GM18951 (cell line): ENCODE measurements around the gene FUCA2.
"Not testable (repeated sequence)": the region's sequence is repeated elsewhere in the genome, so short reads cannot be mapped to it uniquely, and the experiment has no call there.

ENCODE experiments used
- POLR2A ChIP-seq: IDR thresholded peaks from 4 replicates; pipeline ENCODE4 v1.6.1; 2011; ENCODE audit warnings: mild to moderate bottlenecking; ENCODE audit not compliant: insufficient read length, insufficient read depth; ENCODE audit errors: extremely low read depth
- in situ Hi-C: fragments of 300-500 bp; cut with MboI; formaldehyde crosslinking; loops from one replicate; pipeline ENCODE4 v1.12.0; 2022; ENCODE audit warnings: low sequenced_read_pairs, mixed read lengths, inconsistent platforms; ENCODE audit not compliant: unreplicated experiment

FUCA2 gene

DNA sequence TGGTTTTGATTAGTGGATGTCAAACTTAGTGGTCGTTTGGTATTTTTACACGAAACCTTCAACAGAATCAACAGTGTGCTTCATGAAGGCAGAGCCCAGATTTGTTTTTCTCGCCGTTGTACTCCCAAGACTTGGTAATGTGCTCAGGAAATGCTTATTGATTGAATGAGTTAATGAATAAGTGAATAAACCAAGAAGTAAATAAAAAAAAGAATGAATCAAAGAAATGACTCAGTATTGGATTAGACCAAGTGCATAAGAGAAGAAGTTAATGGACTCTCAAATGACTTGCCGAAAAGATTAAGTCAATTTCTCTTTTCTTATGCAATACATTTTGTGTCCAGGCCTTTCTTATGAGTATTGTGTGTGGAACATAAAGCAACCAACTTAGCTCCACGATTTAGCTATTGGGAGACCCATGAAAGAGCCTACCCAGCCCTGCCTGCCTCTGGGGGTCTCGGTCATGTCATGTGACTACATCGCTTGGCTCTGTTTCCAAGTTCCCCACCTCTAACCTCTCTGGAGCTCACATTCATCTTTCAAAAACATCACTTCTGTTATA, 10.6 kb upstream of the FUCA2 start:
- TF ChIP-seq POLR2A: no peak
- in situ Hi-C loops: no loop called here

DNA sequence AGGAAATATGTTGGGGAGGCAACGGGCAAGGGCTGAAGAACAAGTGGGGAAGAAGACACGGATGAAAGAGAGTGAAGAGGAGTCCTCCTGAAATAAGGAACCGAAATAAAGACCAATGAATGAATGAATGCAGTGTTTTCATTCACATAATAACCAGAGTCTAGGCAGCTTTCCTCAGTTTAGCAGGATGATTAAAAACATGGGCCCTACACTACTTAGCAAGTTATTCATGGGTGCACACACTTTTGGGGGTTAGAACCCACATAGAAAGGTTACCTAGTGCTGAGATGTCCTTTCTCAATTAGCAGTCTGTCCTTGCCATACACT, 5.9 kb upstream of the FUCA2 start:
- in situ Hi-C loops: no loop called here

DNA sequence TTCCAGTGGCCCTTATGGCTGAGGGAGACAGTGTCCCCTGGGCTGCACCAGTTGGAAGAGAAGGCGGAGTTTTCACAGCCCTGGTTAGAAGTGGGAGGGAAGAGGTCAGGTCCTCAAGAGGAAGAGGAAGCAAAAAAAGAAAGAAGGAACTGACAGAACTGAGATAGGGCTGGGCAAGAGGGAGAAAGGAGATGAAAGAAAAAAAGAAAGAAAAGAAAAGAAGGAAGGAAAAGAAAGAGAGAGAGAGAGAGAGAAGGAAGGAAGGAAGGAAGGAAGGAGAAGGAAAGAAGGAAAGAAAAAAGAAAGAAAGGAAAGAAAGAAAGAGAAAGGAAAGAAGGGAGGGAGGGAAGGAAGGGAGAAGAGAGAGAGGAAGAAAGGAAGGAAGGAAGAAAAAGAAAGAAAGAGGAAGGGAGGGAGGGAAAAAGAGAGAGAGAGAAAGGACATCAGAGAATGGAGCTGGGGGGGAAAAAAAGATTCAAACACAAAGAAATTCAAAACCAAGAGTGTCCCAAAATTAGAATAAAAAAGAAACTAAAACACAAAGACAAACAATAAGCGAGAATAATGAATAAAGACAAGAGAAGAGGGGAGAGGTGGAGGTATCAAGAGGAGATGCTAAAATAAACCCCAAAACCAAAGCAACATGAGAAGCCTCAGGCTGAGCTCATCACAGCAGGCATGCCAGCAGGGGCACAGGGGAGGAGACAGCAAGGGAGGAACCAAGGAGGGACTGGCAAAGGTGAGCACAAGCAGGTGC, 5.3 kb upstream of the FUCA2 start:
- in situ Hi-C loops: no loop called here
- TF ChIP-seq POLR2A: no peak

More for the DNA sequence above, 5.9 kb upstream of the FUCA2 start:
- TF ChIP-seq POLR2A: no peak

DNA sequence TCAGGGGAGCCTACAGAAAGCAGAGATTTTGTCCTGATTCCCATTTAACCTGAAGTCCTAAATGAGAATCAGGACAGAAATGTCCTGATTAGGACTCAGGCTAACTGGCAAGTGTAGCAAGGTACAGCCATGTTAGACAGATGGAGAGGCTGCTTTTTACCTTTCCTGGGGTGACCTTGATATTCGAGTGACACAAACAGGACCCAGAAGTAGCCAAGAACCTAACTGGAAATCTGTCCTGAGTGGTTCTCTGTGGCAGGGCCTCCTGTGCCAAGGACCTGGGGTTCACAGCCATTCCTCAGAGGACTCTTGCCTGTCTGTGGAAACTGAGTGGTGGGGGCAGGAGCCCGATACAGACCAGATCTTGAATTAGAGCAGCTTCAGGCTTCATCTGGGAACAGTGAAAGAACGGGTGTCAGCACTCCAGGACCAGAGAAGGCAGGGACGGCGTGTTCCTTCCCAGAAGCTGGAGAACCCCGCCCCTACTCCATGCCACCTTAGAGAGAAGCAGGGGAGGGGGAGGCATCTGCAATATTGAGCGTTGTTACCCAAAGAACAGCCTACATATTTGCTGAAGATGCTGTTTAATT, 4.3 kb upstream of the FUCA2 start:
- in situ Hi-C loops: no loop called here
- TF ChIP-seq POLR2A: no peak

DNA sequence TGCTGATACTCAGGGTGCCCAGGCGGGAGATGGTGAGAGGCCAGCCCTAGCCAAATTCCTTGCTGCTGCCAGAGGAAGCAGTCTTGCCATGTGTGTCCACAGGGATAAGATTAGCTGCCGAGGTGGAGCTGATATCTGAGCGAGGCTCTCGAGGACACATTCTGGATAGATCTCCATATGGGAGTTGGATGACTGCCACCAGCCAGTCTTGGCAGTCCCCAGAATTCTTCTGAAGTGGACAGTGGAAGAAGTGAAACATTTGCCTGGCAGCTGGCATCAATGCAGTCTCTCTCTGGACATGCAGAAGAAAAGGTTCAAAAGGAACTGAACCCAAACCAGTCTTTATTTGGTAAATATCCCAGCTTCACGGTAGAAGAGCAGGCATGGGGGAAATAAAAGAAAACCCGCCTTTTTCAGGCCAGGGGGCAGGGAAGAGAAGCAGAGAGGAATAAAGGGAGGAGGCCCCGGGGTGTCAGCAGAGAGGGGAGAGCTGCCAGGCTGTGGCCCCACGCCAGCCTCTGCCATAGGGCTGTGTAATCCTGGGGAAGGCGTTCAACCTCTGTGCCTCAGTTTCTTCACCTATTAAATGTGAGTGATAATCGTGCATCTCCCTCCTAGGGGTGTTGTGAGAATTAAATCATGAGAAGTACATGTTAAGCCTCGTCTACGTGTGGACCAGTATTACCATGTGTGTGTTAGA, 3.7 kb upstream of the FUCA2 start:
- in situ Hi-C loops: no loop called here

DNA sequence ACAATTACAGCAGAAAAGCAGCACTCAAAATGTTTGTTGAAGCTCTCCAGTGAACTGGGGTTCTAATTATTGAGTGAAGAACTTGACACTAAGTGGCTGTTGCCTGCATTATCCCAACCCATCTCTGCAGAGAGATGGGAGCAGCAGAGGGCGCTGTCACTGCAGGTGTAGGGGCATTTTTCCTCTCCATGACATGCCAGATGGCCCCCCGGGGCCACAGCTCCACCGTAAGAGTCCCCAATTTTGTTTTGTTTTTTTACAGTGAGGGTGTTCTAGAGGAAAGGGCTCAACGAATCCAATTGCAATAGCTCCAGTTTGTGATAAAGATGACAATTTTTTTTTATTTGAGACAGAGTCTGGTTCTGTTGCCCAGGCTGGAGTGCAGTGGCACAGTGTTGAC, 1.9 kb upstream of the FUCA2 start:
- no peak for TF ChIP-seq POLR2A
- in situ Hi-C loops: no loop called here

More for the DNA sequence above, 3.7 kb upstream of the FUCA2 start:
- TF ChIP-seq POLR2A: no peak

DNA sequence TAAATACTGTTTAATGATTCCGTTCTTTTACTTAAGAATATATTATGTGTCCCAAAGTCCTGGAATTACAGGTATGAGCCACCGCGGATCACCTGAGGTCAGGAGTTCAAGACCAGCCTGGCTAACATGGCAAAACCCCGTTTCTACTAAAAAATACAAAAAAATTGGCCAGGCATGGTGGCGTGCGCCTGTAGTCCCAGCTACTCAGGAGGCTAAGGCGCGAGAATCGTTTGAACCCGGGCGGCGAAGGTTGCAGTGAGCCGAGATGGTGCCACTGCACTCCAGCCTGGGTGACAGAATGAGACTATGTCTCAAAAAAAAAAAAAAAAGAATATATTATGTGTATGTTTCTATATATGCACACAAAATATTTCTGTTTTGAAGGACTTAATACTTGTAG, 1.2 kb downstream of the FUCA2 start:
- in situ Hi-C loops: not testable (repeated sequence)

DNA sequence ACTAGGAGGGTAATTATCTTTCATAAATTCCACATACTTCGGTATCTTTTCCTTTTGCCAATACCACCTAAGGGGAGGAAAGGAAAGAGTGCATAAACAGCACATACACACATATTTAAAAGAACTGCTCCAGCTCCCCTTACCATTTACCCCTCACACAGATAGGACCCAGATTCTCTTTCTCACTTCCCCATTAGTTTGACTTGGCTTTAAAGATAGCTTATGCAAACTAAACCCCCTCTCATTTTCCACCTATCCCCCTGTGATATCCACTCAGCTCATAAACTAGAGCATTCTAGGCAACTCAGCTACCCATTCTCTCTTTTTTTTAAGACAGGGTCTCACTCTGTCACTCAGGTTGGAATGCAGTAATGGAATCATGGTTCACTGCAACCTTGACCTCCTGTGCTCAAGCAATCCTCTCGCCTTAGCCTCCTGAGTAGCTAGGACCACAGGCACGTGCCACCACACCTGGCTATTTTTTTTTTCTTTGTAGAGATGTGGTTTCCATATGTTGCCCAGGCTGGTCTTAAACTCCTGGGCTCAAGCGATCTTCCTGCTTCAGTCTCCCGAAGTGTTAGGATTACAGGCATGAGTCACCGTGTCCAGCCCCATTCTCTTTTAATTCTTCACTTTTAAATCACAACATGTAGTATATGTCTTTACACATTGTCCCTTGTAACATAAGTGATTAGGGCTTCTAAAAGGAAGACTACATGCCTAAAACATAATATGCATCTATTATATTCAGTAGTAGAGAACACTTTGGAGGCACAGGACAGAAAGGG, 4.0 kb downstream of the FUCA2 start:
- in situ Hi-C loops: no loop called here
- TF ChIP-seq POLR2A: no peak

DNA sequence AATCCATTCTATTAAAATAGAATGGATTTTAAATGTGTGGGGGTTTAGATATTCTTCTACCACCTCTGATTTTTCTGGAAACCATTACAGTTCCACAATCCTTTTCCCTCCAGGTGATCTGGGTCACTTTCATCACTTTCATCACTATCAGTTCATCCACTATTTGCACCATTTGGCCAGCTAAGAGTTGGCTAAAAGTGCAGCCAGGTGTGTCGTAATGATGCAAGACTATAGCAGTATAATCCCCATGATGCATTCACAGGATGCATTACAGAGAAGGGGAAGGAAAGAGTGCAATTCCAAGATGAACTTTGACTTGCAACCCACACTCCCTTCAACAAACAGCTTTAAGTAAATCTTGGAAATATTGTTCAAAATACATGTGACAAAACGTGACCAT, 4.9 kb downstream of the FUCA2 start:
- in situ Hi-C loops: no loop called here
- no peak for TF ChIP-seq POLR2A

DNA sequence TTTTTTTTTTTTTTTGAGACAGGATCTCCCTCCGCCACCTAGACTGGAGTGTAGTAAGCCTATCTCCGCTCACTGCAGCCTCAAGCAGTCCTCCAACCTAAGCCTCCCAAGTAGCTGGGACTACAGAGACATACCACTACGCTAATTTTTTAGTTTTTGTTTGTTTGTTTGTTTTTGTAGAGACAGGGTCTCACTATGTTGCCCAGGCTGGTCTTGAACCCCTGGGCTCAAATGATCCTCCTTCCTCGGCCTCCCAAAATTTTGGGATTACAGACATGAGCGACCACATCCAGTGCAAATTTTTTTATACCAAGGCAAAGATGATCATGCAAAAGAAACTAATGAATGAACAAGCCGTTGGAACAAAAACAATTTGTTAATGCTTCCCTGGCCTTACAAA, 5.3 kb downstream of the FUCA2 start:
- in situ Hi-C loops: no loop called here
- no peak for TF ChIP-seq POLR2A

DNA sequence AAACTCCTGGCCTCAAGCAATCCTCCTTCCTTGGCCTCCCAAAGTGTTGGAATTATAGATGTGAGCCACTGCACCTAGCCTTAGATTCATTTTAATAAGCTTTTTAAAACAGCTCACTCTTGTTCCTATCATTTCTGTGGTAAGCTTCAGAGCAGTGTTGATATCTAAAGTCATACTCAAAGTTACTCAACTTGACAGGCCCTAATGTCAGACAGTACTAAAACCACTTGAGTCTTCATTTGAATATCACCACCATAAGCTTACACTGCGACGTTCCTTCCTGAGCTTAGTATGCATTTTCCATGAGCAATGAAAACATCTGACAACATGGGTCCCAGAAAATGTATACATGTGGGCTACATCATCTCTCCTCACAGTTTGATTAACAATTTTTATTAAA, 6.0 kb downstream of the FUCA2 start:
- in situ Hi-C loops: no loop called here
- TF ChIP-seq POLR2A: no peak

DNA sequence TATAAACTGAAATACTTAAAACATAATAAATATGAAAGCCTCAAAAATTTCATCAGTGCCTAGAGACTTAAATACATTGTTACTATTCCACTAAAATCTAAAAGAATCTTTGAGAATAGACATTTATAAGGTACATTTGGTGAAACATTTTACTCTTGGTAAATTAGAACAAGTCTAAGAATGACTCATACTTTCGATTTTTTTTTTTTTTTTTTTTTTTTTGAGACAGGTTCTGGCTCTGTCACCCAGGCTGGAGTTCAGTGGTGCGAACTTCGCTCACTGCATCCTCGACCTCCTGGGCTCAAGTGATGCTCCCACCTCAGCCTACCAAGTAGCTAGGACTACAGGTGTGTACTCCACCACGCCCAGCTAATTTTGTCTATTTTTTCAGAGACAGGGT, 6.4 kb downstream of the FUCA2 start:
- in situ Hi-C loops: no loop called here
- no peak for TF ChIP-seq POLR2A

DNA sequence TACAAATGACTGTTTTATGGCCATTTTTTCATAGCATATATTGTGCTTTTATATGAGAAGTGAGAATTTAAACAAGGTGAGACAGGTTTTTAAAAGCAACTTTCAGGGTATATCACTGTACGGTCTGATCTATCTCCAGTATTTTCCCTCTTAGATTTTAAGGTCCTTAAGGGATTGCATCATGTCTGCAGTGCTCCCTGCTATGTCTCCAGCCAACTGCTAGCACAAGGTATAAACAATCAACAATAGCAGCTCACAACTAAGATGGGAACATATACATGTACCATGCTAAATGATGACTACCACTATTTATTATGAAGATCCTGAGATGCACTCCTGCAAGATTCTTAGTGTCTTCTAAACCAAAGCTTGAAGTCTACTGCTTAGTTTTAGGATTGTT, 7.2 kb downstream of the FUCA2 start:
- in situ Hi-C loops: no loop called here
- no peak for TF ChIP-seq POLR2A
